H1 (cell line): ENCODE results near the gene COX5B. TPM values are rescaled to one million over a fixed set of nuclear protein-coding genes. Genes with fewer than 3 reads are reported as not detected.
A peak's percentile ranks its signal among the peaks of the same experiment; 100 is the strongest.

Experiments
- CTCF ChIA-PET: fragments of 300-600 bp; sonication (Branson Sonifier 250); formaldehyde crosslinking; loops from one replicate; lab custom pipeline; 2021; ENCODE audit not compliant: partially characterized antibody; lab: Charles Lee
- POLR2A ChIA-PET: fragments of 300-600 bp; sonication (Branson Sonifier 250); formaldehyde crosslinking; loops from one replicate; lab custom pipeline; 2021; ENCODE audit warnings: inconsistent platforms; ENCODE audit not compliant: partially characterized antibody; lab: Charles Lee
- DNase-seq, 2 experiments: peaks; one replicate each; pipeline versions ENCODE4 v3.0.0 to v3.0.0-alpha.2; 2010 to 2022; ENCODE audit warnings: low spot score in 2 of 2, low read depth in 1 of 2, mixed read lengths in 1 of 2
- FAIRE-seq: peaks from 2 replicates; lab custom pipeline; 2011; peaks lifted over from hg19 to GRCh38; lab: Jason Lieb, UNC
- H2AFZ ChIP-seq: 2 replicates; pipeline ENCODE4 v1.8.1; 2012; ENCODE audit warnings: low read length, inconsistent platforms
- H2AK5ac ChIP-seq: 2 replicates; pipeline ENCODE4 v1.6.1; 2013; ENCODE audit warnings: low read depth, low read length
- H2BK120ac ChIP-seq: replicated peaks from 2 replicates; pipeline ENCODE3; 2013; ENCODE audit warnings: low read depth, low read length, inconsistent platforms
- H2BK12ac ChIP-seq: 2 replicates; pipeline ENCODE4 v1.6.1; 2013; ENCODE audit warnings: low read depth, low read length
- H2BK15ac ChIP-seq: 2 replicates; pipeline ENCODE4 v1.6.1; 2013; ENCODE audit warnings: low read length
- H2BK20ac ChIP-seq: 2 replicates; pipeline ENCODE4 v1.6.1; 2013; ENCODE audit warnings: low read length
- H2BK5ac ChIP-seq: 2 replicates; pipeline ENCODE4 v1.6.1; 2013; ENCODE audit warnings: low read depth, low read length
- H3K14ac ChIP-seq: 2 replicates; pipeline ENCODE4 v1.6.1; 2013; ENCODE audit warnings: inconsistent platforms; ENCODE audit not compliant: insufficient read length
- H3K18ac ChIP-seq: 2 replicates; pipeline ENCODE4 v1.6.1; 2013; ENCODE audit warnings: low read length; ENCODE audit errors: extremely low read depth
- H3K23ac ChIP-seq: 2 replicates; pipeline ENCODE4 v1.6.1; 2013; ENCODE audit warnings: inconsistent platforms; ENCODE audit not compliant: insufficient read length
- H3K23me2 ChIP-seq: 2 replicates; pipeline ENCODE4 v1.6.1; 2013; ENCODE audit warnings: low read depth, low read length
- H3K27ac ChIP-seq: 2 replicates; pipeline ENCODE4 v1.6.1; 2011; ENCODE audit warnings: low read depth, low read length, inconsistent platforms
- H3K27me3 ChIP-seq, 4 experiments: replicated peaks in 1 of 4; 1 replicate in 1 of 4; 2 replicates in 3 of 4; pipeline versions ENCODE4 v1.6.1 to v1.8.1; 2011 to 2013; ENCODE audit warnings: low read length in 3 of 4, mild to moderate bottlenecking in 3 of 4, inconsistent platforms in 2 of 4, mixed read lengths in 2 of 4, moderate library complexity in 1 of 4; ENCODE audit not compliant: control insufficient read depth in 3 of 4, insufficient read depth in 3 of 4; ENCODE audit errors: extremely low read depth in 1 of 4
- H3K36me3 ChIP-seq, 4 experiments: 2 replicates each; pipeline versions ENCODE4 v1.6.1 to v1.8.1; 2011 to 2013; ENCODE audit warnings: mild to moderate bottlenecking in 4 of 4, low read length in 3 of 4, moderate library complexity in 2 of 4, control low read depth in 1 of 4, inconsistent platforms in 1 of 4; ENCODE audit not compliant: insufficient read depth in 4 of 4, control insufficient read depth in 2 of 4
- H3K4ac ChIP-seq: replicated peaks from 2 replicates; pipeline ENCODE3; 2013; ENCODE audit warnings: low read length, low read depth, mixed read lengths, inconsistent platforms; ENCODE audit not compliant: insufficient read length
- H3K4me1 ChIP-seq, 4 experiments: replicated peaks in 1 of 4; 1 replicate in 1 of 4; 2 replicates in 3 of 4; pipeline versions ENCODE4 v1.6.1 to v1.8.1; 2011 to 2013; ENCODE audit warnings: low read length in 3 of 4, inconsistent platforms in 2 of 4, mixed read lengths in 1 of 4; ENCODE audit not compliant: insufficient read depth in 4 of 4, control insufficient read depth in 3 of 4
- H3K4me2 ChIP-seq, 2 experiments: 2 replicates each; pipeline versions ENCODE4 v1.6.1 to v1.8.1; 2011 to 2013; ENCODE audit warnings: low read depth in 2 of 2, low read length in 2 of 2, control low read depth in 1 of 2, inconsistent platforms in 1 of 2, mild to moderate bottlenecking in 1 of 2; ENCODE audit not compliant: insufficient read depth in 1 of 2
- H3K4me3 ChIP-seq, 4 experiments: fragments of 200-600, 300-600 bp in 1 of 4; sonication (generic), shearing (Covaris generic), sonication (Bioruptor Twin) in 1 of 4; 2 replicates each; pipeline versions ENCODE4 v1.5.1 to v1.8.1; 2011 to 2016; ENCODE audit warnings: low read length in 4 of 4, low read depth in 3 of 4, control low read depth in 2 of 4, inconsistent platforms in 2 of 4, mild to moderate bottlenecking in 2 of 4, mixed read lengths in 1 of 4, moderate library complexity in 1 of 4; ENCODE audit not compliant: insufficient read depth in 2 of 4; ENCODE audit errors: extremely low read depth in 1 of 4
- H3K56ac ChIP-seq: replicated peaks from 2 replicates; pipeline ENCODE3; 2013; ENCODE audit warnings: low read depth, mild to moderate bottlenecking, mixed read lengths, low read length, inconsistent platforms; ENCODE audit not compliant: insufficient read length
- H3K79me1 ChIP-seq: 2 replicates; pipeline ENCODE4 v1.6.1; 2013; ENCODE audit warnings: low read depth, low read length, control low read depth
- H3K79me2 ChIP-seq, 2 experiments: 2 replicates each; pipeline versions ENCODE4 v1.6.1 to v1.8.1; 2012 to 2013; ENCODE audit warnings: low read length in 2 of 2, mild to moderate bottlenecking in 2 of 2, inconsistent platforms in 1 of 2; ENCODE audit not compliant: insufficient read depth in 2 of 2, control insufficient read depth in 1 of 2
- H3K9ac ChIP-seq, 4 experiments: replicated peaks in 1 of 4; 1 replicate in 1 of 4; 2 replicates in 3 of 4; pipeline versions ENCODE4 v1.6.1 to v1.8.1; 2011 to 2013; ENCODE audit warnings: low read depth in 3 of 4, low read length in 3 of 4, control low read depth in 2 of 4, mild to moderate bottlenecking in 2 of 4, moderate library complexity in 2 of 4, inconsistent platforms in 1 of 4; ENCODE audit errors: extremely low read depth in 1 of 4
- H3K9me3 ChIP-seq, 2 experiments: 2 replicates each; pipeline versions ENCODE4 v1.6.1 to v1.8.1; 2012 to 2013; ENCODE audit warnings: mild to moderate bottlenecking in 2 of 2, moderate library complexity in 2 of 2, control low read depth in 1 of 2, inconsistent platforms in 1 of 2, low read depth in 1 of 2, low read length in 1 of 2, mixed read lengths in 1 of 2; ENCODE audit not compliant: insufficient read depth in 2 of 2
- H4K20me1 ChIP-seq, 2 experiments: replicated peaks in 1 of 2; 2 replicates each; pipeline versions ENCODE3 to v1.8.1; 2011 to 2013; ENCODE audit warnings: inconsistent platforms in 2 of 2, low read length in 2 of 2, mild to moderate bottlenecking in 1 of 2; ENCODE audit not compliant: insufficient read depth in 2 of 2, control insufficient read depth in 1 of 2
- H4K5ac ChIP-seq: 2 replicates; pipeline ENCODE4 v1.6.1; 2013; ENCODE audit warnings: low read length, low read depth, mixed read lengths, inconsistent platforms; ENCODE audit not compliant: insufficient read length
- H4K8ac ChIP-seq: 2 replicates; pipeline ENCODE4 v1.8.0; 2013; ENCODE audit warnings: mild to moderate bottlenecking, moderate library complexity, low read length, inconsistent platforms; ENCODE audit not compliant: insufficient read depth; ENCODE audit errors: extremely low read depth
- H4K91ac ChIP-seq: replicated peaks from 2 replicates; pipeline ENCODE3; 2013; ENCODE audit warnings: low read length, mixed read lengths, inconsistent platforms; ENCODE audit not compliant: insufficient read length
- BRCA1 ChIP-seq: IDR thresholded peaks from 2 replicates; pipeline ENCODE4 v1.6.1; 2012; ENCODE audit warnings: low read depth, low read length, improper control_type of control experiment
- CHD1 ChIP-seq: IDR thresholded peaks from 2 replicates; pipeline ENCODE4 v1.6.1; 2012; ENCODE audit warnings: low read depth, low read length, improper control_type of control experiment
- HDAC2 ChIP-seq, 2 experiments: fragments of 300-600 bp in 1 of 2; sonication (generic) in 1 of 2; IDR thresholded peaks; 2 replicates each; pipeline ENCODE4 v1.6.1; 2011 to 2012; ENCODE audit warnings: low read depth in 2 of 2, low read length in 2 of 2, mild to moderate bottlenecking in 2 of 2, moderate library complexity in 2 of 2, borderline replicate concordance in 1 of 2, inconsistent platforms in 1 of 2
- KDM4A ChIP-seq: IDR thresholded peaks from one replicate; pipeline ENCODE4 v1.7.1; 2012; ENCODE audit warnings: low read depth, mild to moderate bottlenecking, moderate library complexity, low read length, inconsistent platforms; ENCODE audit not compliant: severe bottlenecking
- PHF8 ChIP-seq: fragments of 200-600 bp; sonication (generic); conservative IDR thresholded peaks from 2 replicates; pipeline ENCODE4 v1.7.1; 2012; ENCODE audit warnings: low read depth, mild to moderate bottlenecking, inconsistent platforms, low read length, moderate library complexity
- RBBP5 ChIP-seq: IDR thresholded peaks from 2 replicates; pipeline ENCODE4 v1.7.1; 2012; ENCODE audit warnings: low read depth, mild to moderate bottlenecking, inconsistent platforms, low read length, moderate library complexity, borderline replicate concordance
- RNF2 ChIP-seq: fragments of 200-900, 300-1000 bp; sonication (generic); IDR thresholded peaks from 2 replicates; pipeline ENCODE4 v1.7.1; 2016; ENCODE audit warnings: borderline replicate concordance, low read depth, mild to moderate bottlenecking, antibody characterized with exemption, low read length; ENCODE audit not compliant: poor library complexity, severe bottlenecking; ENCODE audit errors: missing control alignments
- RXRA ChIP-seq: IDR thresholded peaks from 2 replicates; pipeline ENCODE4 v1.6.1; 2011; ENCODE audit warnings: low read depth, mild to moderate bottlenecking, low read length, moderate library complexity; ENCODE audit not compliant: insufficient read depth
- SAP30 ChIP-seq: fragments of 300-600 bp; sonication (generic); IDR thresholded peaks from 2 replicates; pipeline ENCODE4 v1.7.1; 2012; ENCODE audit warnings: low read length, moderate library complexity, mild to moderate bottlenecking, inconsistent platforms; ENCODE audit not compliant: insufficient read depth, insufficient replicate concordance
- SP1 ChIP-seq: IDR thresholded peaks from 2 replicates; pipeline ENCODE4 v1.6.1; 2011; ENCODE audit warnings: low read depth, low read length
- WGBS, 2 experiments: shearing (Covaris generic) in 1 of 2; methylation state at CpG; one replicate each; pipeline versions ENCODE4 v1.1.6 to v1.1.7; 2013 to 2015; ENCODE audit warnings: low lambda C conversion rate in 2 of 2, mixed read lengths in 2 of 2, inconsistent platforms in 1 of 2, low coverage in 1 of 2, missing lambda C conversion rate in 1 of 2; ENCODE audit not compliant: insufficient replicate concordance in 2 of 2, insufficient coverage in 1 of 2, insufficient read length in 1 of 2; ENCODE audit errors: extremely low coverage in 1 of 2, missing lambda C conversion rate in 1 of 2; 5-methylcytosine and 5-hydroxymethylcytosine counted together
- polyA plus RNA-seq, 7 experiments: library from polyadenylated mRNA; depleted of rRNA in 3 of 7; stranded (reverse) in 5 of 7; unstranded in 2 of 7; fragments of >200 nt in 5 of 7; fragments of 200-250 nt in 2 of 7; gene quantifications; 1 replicate in 5 of 7; 2 replicates in 1 of 7; 4 replicates in 1 of 7; pipeline versions ENCODE4 v1.2.1 to v1.2.3, GENCODE V29; 2011 to 2013; ENCODE audit warnings: missing spikeins in 2 of 7, mixed read lengths in 2 of 7
- total RNA-seq: library from RNA; stranded (reverse); fragmentation: NEBNext Ultra II Directional; extraction: Animal tissue kit (Norgen Biotek cat#: 25700); gene quantifications from 2 replicates; pipeline ENCODE4 v1.2.1, GENCODE V29; 2021
- TF ChIP-seq, protein P1 (sequence below): IDR thresholded peaks from 2 replicates; pipeline ENCODE4 v1.6.1; 2012; ENCODE audit warnings: inconsistent platforms

COX5B gene
- total and polyA plus RNA-seq, 2 of the 8 experiments (the other 6 are each of a cell fraction or from before 2014, with no cell fraction given) = 233 to 468 TPM

- peak overlapping the region in 3 of 4 experiments; percentile 75 to 84 (median 81); a peak in 6 of 7 replicates for H3K9ac ChIP-seq
- no peak overlapping the region for H4K91ac ChIP-seq
- H3K79me1 ChIP-seq = peaks cover 8% of the 10 kb centered on the region
- no peak overlapping the region for H2AK5ac ChIP-seq
- no peak overlapping the region for H2BK20ac ChIP-seq
- peak overlapping the region; percentile 82; the same call in 1 of the 2 replicates for H3K27ac ChIP-seq
- H3K4ac ChIP-seq = peak overlapping the region; percentile 38
- FAIRE-seq (no peak), DNase-seq (no peak)
- POLR2A ChIA-PET = interaction anchor here (1.0 to 7.9 kb wide), 14 partner anchors 8 to 316 kb away, joined by 3 to 102 read pairs (median 4); partner anchors contain the start of gene COX5B
- H4K8ac ChIP-seq = 0 out of 2 replicates have a peak overlapping the region, but pooled peaks have one; percentile 96
- peaks cover 0 to 8% of the 10 kb centered on the region in 2 experiments for H4K20me1 ChIP-seq
- H3K23ac ChIP-seq = no peak overlapping the region
- peak overlapping the region; percentile 25 for H3K56ac ChIP-seq
- no peak overlapping the region for H2BK15ac ChIP-seq
- no peak overlapping the region for H3K14ac ChIP-seq
- peak overlapping the region; percentile 97 for H4K5ac ChIP-seq
- H3K18ac ChIP-seq = no peak overlapping the region; the same call in 1 of the 2 replicates
- no peak overlapping the region; the same call in 1 of the 2 replicates for H2BK12ac ChIP-seq
- no peaks in the 10 kb centered on the region for H3K9me3 ChIP-seq
- H3K4me2 ChIP-seq = peak overlapping the region; percentile 60 to 94
- H2BK120ac ChIP-seq = no peak overlapping the region
- peaks cover 7% of the 10 kb centered on the region for H3K23me2 ChIP-seq
- peak overlapping the region; percentile 88; the same call in 1 of the 2 replicates for H2BK5ac ChIP-seq
- CTCF ChIA-PET = interaction anchor here (1.0 to 8.2 kb wide), 14 partner anchors 8 to 86 kb away, joined by 3 to 132 read pairs (median 8); partner anchors contain the start of gene COX5B
- no peaks in the 10 kb centered on the region for H3K27me3 ChIP-seq
- 9% methylated on average over 21 of the region's 21 CpGs; no CpG with 5 or more reads in 1 of the 2 experiments for WGBS, 2 experiments
- peaks cover 0 to 9% (median 7%) of the 10 kb centered on the region in 4 experiments; a peak in 4 of 7 replicates for H3K4me1 ChIP-seq
- peak overlapping the region; percentile 55 to 77 (median 71) for H3K4me3 ChIP-seq
- peak overlapping the region; percentile 43; the same call in 1 of the 2 replicates for H2AFZ ChIP-seq
- peaks cover 0 to 25% of the 10 kb centered on the region in 2 experiments; a peak in 2 of 4 replicates for H3K79me2 ChIP-seq
- peaks cover 0 to 4% (median 0%) of the 10 kb centered on the region in 4 experiments; a peak in 1 of 8 replicates for H3K36me3 ChIP-seq
- TF ChIP-seq SAP30 = no peak
- TF ChIP-seq HDAC2 (IDR thresholded peaks at IDR 0.05; ENCODE audit: borderline replicate concordance in 1 of 2, low read depth in 2 of 2, low read length in 2 of 2) = no peak; a peak in 1 of 4 replicates
- TF ChIP-seq, protein P1, sequence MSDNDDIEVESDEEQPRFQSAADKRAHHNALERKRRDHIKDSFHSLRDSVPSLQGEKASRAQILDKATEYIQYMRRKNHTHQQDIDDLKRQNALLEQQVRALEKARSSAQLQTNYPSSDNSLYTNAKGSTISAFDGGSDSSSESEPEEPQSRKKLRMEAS = no peak
- 0 out of 2 replicates have a peak, but pooled peaks have one; percentile 14 for TF ChIP-seq RBBP5
- peak; percentile 37 for TF ChIP-seq KDM4A
- no peak for TF ChIP-seq RNF2
- TF ChIP-seq SP1 = no peak
- no peak for TF ChIP-seq CHD1
- no peak; the same call in 1 of the 2 replicates for TF ChIP-seq PHF8
- TF ChIP-seq BRCA1 = no peak
- no peak for TF ChIP-seq RXRA
Measured at GRCh38 chr2:97664636-97664970, 18.7 kb downstream of the COX5B start.
